B cell (primary cell): ENCODE results near the gene IL1F10. TPM values are rescaled to one million over a fixed set of nuclear protein-coding genes. Genes with fewer than 3 reads are reported as not detected.

Source experiments
- ATAC-seq: fragments of 200-7000 bp; cut with Tn5 transposase; one replicate; pipeline ENCODE4 v1.10.0; 2021; ENCODE audit warnings: low read depth, mild to moderate bottlenecking, moderate number of reproducible peaks, moderate library complexity
- CTCF ChIA-PET: fragments of 350-600 bp; sonication (Branson Sonifier 250); formaldehyde crosslinking; loops from one replicate; lab custom pipeline; 2021; ENCODE audit warnings: antibody characterized with exemption, inconsistent platforms; lab: Charles Lee
- POLR2A ChIA-PET: fragments of 350-600 bp; sonication (Branson Sonifier 250); formaldehyde crosslinking; loops from one replicate; lab custom pipeline; 2021; ENCODE audit warnings: antibody characterized with exemption; lab: Charles Lee
- DNase-seq: peaks from one replicate; pipeline ENCODE4 v3.0.0; 2013
- H2AFZ ChIP-seq: 2 replicates; pipeline ENCODE4 v1.6.1; 2012; ENCODE audit warnings: mild to moderate bottlenecking, low read depth, low read length; ENCODE audit not compliant: insufficient read depth, poor library complexity, severe bottlenecking
- H3K27ac ChIP-seq, 2 donors: 1 replicate in 1 of 2; 2 replicates in 1 of 2; pipeline ENCODE4 v1.5.1; 2012 to 2013; ENCODE audit warnings: low read length in 2 of 2, mild to moderate bottlenecking in 2 of 2, moderate library complexity in 1 of 2
- H3K27me3 ChIP-seq, 4 experiments: fragments of 200-600 bp in 1 of 4; sonication (generic) in 1 of 4; replicated peaks in 1 of 4; 1 replicate in 2 of 4; 2 replicates in 2 of 4; pipeline versions ENCODE4 v1.6.1 to v1.7.0; 2013 to 2016; ENCODE audit warnings: low read length in 3 of 4, mild to moderate bottlenecking in 2 of 4, mixed read lengths in 1 of 4, moderate library complexity in 1 of 4; ENCODE audit not compliant: insufficient read depth in 4 of 4, control insufficient read depth in 3 of 4; ENCODE audit errors: control extremely low read depth in 1 of 4
- H3K36me3 ChIP-seq, 2 experiments: replicated peaks in 1 of 2; 1 replicate in 1 of 2; 2 replicates in 1 of 2; pipeline versions ENCODE4 v1.6.1 to v1.7.1; 2013; ENCODE audit warnings: low read length in 1 of 2; ENCODE audit not compliant: insufficient read depth in 2 of 2, control insufficient read depth in 1 of 2; ENCODE audit errors: control extremely low read depth in 1 of 2, extremely low read depth in 1 of 2
- H3K4me1 ChIP-seq, 2 donors: fragments of 200-600 bp in 1 of 2; sonication (generic) in 1 of 2; 1 replicate in 1 of 2; 2 replicates in 1 of 2; pipeline versions ENCODE4 v1.5.1 to v1.6.1; 2013 to 2017; ENCODE audit warnings: low read length in 2 of 2; ENCODE audit not compliant: control insufficient read depth in 2 of 2, insufficient read depth in 2 of 2
- H3K4me2 ChIP-seq: replicated peaks from 2 replicates; pipeline ENCODE3; 2012; ENCODE audit warnings: mild to moderate bottlenecking, low read depth, low read length; ENCODE audit not compliant: poor library complexity, severe bottlenecking
- H3K4me3 ChIP-seq, 5 experiments: fragments of 200-600 bp in 1 of 5; sonication (generic) in 1 of 5; 1 replicate in 3 of 5; 2 replicates in 2 of 5; pipeline versions ENCODE4 v1.5.1 to v1.7.0; 2011 to 2016; ENCODE audit warnings: low read length in 4 of 5, mild to moderate bottlenecking in 4 of 5, low read depth in 2 of 5, control low read depth in 1 of 5, moderate library complexity in 1 of 5; ENCODE audit not compliant: insufficient read depth in 1 of 5; ENCODE audit errors: control extremely low read depth in 1 of 5, extremely low read depth in 1 of 5
- H3K79me2 ChIP-seq: fragments of 200-600 bp; sonication (generic); one replicate; pipeline ENCODE4 v1.6.0; 2016; ENCODE audit warnings: low read length; ENCODE audit not compliant: control insufficient read depth, insufficient read depth
- H3K9ac ChIP-seq: fragments of 200-600 bp; sonication (generic); 2 replicates; pipeline ENCODE4 v1.6.1; 2017; ENCODE audit warnings: mild to moderate bottlenecking, low read length, moderate library complexity
- H3K9me3 ChIP-seq, 3 donors: one replicate each; pipeline versions ENCODE4 v1.6.1 to v1.7.1; 2013; ENCODE audit warnings: low read length in 2 of 3; ENCODE audit not compliant: control insufficient read depth in 2 of 3, insufficient read depth in 1 of 3; ENCODE audit errors: control extremely low read depth in 1 of 3
- H4K20me1 ChIP-seq: 2 replicates; pipeline ENCODE4 v1.6.0; 2012; ENCODE audit warnings: mild to moderate bottlenecking, low read length; ENCODE audit not compliant: insufficient read depth, control insufficient read depth, poor library complexity, severe bottlenecking
- H3K27ac Mint-ChIP-seq: one replicate; pipeline ENCODE4 v1.8.0; 2021; ENCODE audit warnings: mixed read lengths
- H3K27me3 Mint-ChIP-seq: one replicate; pipeline ENCODE4 v1.8.0; 2021; ENCODE audit warnings: mixed read lengths
- H3K4me1 Mint-ChIP-seq: one replicate; pipeline ENCODE4 v1.8.0; 2021; ENCODE audit warnings: mixed read lengths
- H3K4me3 Mint-ChIP-seq: one replicate; pipeline ENCODE4 v1.8.0; 2021; ENCODE audit warnings: mixed read lengths
- H3K9me3 Mint-ChIP-seq: one replicate; pipeline ENCODE4 v1.8.0; 2022; ENCODE audit warnings: mixed read lengths; ENCODE audit not compliant: insufficient read depth
- EZH2 ChIP-seq: IDR thresholded peaks from 2 replicates; pipeline ENCODE4 v1.6.1; 2012; ENCODE audit warnings: borderline replicate concordance, low read depth, mild to moderate bottlenecking, moderate library complexity, low read length; ENCODE audit not compliant: insufficient read depth, poor library complexity, severe bottlenecking
- WGBS: methylation state at CpG from one replicate; pipeline ENCODE4 v1.1.5; 2013; ENCODE audit warnings: missing lambda C conversion rate; ENCODE audit not compliant: insufficient coverage; 5-methylcytosine and 5-hydroxymethylcytosine counted together
- intact Hi-C: fragments of 100-400 bp; cut with micrococcal nuclease; formaldehyde crosslinking; loops from one replicate; pipeline ENCODE4 v1.10.0; 2022
- polyA plus RNA-seq: library from polyadenylated mRNA; depleted of rRNA; stranded (reverse); fragments of >200 nt; gene quantifications from 2 replicates; pipeline ENCODE4 v1.2.3, GENCODE V29; 2012
- total RNA-seq, 2 donors: library from RNA; stranded (reverse); fragments of 120-200 nt in 1 of 2; gene quantifications; 1 replicate in 1 of 2; 2 replicates in 1 of 2; pipeline versions ENCODE4 v1.2.3 to v1.2.4, GENCODE V29; 2013 to 2022
- TF ChIP-seq, protein P1 (sequence below): fragments of 200-600 bp; IDR thresholded peaks from one replicate; pipeline ENCODE4 v1.8.0; 2022; ENCODE audit warnings: antibody characterized with exemption, mild to moderate bottlenecking

IL1F10 gene
- total and polyA plus RNA-seq, 2 donors (not counting 1 experiment from before 2014, with no cell fraction given): not detected

GRCh38 chr2:113104054-113104611 is 36.4 kb downstream of the IL1F10 start:
- 100% methylated on average over 2 of the region's 3 CpGs for WGBS
- Mint-ChIP-seq H3K4me1 (no peaks in the 10 kb centered on the region), H3K27me3 (peaks cover 14% of the 10 kb centered on the region), H3K27ac (no peak overlapping the region), H3K9me3 (peaks cover 2% of the 10 kb centered on the region), H3K4me3 (no peak overlapping the region)
- no peak overlapping the region for H3K27ac ChIP-seq
- H3K36me3 ChIP-seq: no peaks in the 10 kb centered on the region
- no peak overlapping the region for H3K4me2 ChIP-seq
- ChIA-PET CTCF (interaction anchor here (1.5 kb wide), 1 partner anchor 34 kb away, joined by 3 read pairs; no protein-coding TSS in a partner anchor), POLR2A (no interaction called here)
- H4K20me1 ChIP-seq: no peaks in the 10 kb centered on the region
- H3K79me2 ChIP-seq: no peaks in the 10 kb centered on the region
- H3K4me3 ChIP-seq: no peak overlapping the region
- TF ChIP-seq, protein P1, sequence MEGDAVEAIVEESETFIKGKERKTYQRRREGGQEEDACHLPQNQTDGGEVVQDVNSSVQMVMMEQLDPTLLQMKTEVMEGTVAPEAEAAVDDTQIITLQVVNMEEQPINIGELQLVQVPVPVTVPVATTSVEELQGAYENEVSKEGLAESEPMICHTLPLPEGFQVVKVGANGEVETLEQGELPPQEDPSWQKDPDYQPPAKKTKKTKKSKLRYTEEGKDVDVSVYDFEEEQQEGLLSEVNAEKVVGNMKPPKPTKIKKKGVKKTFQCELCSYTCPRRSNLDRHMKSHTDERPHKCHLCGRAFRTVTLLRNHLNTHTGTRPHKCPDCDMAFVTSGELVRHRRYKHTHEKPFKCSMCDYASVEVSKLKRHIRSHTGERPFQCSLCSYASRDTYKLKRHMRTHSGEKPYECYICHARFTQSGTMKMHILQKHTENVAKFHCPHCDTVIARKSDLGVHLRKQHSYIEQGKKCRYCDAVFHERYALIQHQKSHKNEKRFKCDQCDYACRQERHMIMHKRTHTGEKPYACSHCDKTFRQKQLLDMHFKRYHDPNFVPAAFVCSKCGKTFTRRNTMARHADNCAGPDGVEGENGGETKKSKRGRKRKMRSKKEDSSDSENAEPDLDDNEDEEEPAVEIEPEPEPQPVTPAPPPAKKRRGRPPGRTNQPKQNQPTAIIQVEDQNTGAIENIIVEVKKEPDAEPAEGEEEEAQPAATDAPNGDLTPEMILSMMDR: no peak
- TF ChIP-seq EZH2: no peak
- H2AFZ ChIP-seq: no peak overlapping the region
- intact Hi-C loops: no loop called here
- ATAC-seq: no peak
- no peaks in the 10 kb centered on the region for H3K4me1 ChIP-seq
- H3K27me3 ChIP-seq: peaks cover 0 to 3% (median 0%) of the 10 kb centered on the region in 4 experiments
- peaks cover 0 to 10% (median 0%) of the 10 kb centered on the region in 3 donors for H3K9me3 ChIP-seq
- no peak for DNase-seq
- no peak overlapping the region for H3K9ac ChIP-seq

GRCh38 chr2:113105047-113105785 is 37.4 kb downstream of the IL1F10 start:
- H3K9ac ChIP-seq: no peak overlapping the region
- H3K27ac ChIP-seq: no peak overlapping the region
- 92% methylated on average over 4 of the region's 6 CpGs for WGBS
- no peaks in the 10 kb centered on the region for H4K20me1 ChIP-seq
- ATAC-seq: no peak
- H3K4me3 Mint-ChIP-seq: no peak overlapping the region
- H3K4me2 ChIP-seq: no peak overlapping the region
- ChIA-PET POLR2A (no interaction called here), CTCF (interaction anchor here (0.5 to 1.5 kb wide), 2 partner anchors 21 to 32 kb away, joined by 3 read pairs; no protein-coding TSS in a partner anchor)
- no peak for DNase-seq
- peaks cover 2% of the 10 kb centered on the region for H3K9me3 Mint-ChIP-seq
- peaks cover 0 to 10% (median 0%) of the 10 kb centered on the region in 3 donors for H3K9me3 ChIP-seq
- TF ChIP-seq EZH2: no peak
- TF ChIP-seq, protein P1: no peak
- H3K79me2 ChIP-seq: no peaks in the 10 kb centered on the region
- no peak overlapping the region for H3K27ac Mint-ChIP-seq
- no peak overlapping the region for H3K4me3 ChIP-seq
- H2AFZ ChIP-seq: no peak overlapping the region
- H3K27me3 ChIP-seq: peaks cover 0 to 3% (median 0%) of the 10 kb centered on the region in 4 experiments
- H3K4me1 Mint-ChIP-seq: no peaks in the 10 kb centered on the region
- no peaks in the 10 kb centered on the region for H3K36me3 ChIP-seq
- intact Hi-C loops: no loop called here
- peaks cover 19% of the 10 kb centered on the region for H3K27me3 Mint-ChIP-seq
- H3K4me1 ChIP-seq: no peaks in the 10 kb centered on the region
